Measurements from ENCODE around the gene LDLRAD3. TPM values are rescaled to one million over a fixed set of nuclear protein-coding genes. Genes with fewer than 3 reads are reported as not detected.

The LDLRAD3 gene
- total RNA-seq, 3 donors from 2014 or later = 1.0 to 8.1 (median 2.0) TPM

- Histone ChIP-seq H3K36me3 (ENCODE audit: low read depth) (no peaks in the 10 kb centered on the region), H3K4me3 (no peak overlapping the region), H3K9me3 (no peaks in the 10 kb centered on the region), H3K4me1 (ENCODE audit: low read depth) (no peaks in the 10 kb centered on the region)
- ATAC-seq = no peak
- TF ChIP-seq, protein P1, sequence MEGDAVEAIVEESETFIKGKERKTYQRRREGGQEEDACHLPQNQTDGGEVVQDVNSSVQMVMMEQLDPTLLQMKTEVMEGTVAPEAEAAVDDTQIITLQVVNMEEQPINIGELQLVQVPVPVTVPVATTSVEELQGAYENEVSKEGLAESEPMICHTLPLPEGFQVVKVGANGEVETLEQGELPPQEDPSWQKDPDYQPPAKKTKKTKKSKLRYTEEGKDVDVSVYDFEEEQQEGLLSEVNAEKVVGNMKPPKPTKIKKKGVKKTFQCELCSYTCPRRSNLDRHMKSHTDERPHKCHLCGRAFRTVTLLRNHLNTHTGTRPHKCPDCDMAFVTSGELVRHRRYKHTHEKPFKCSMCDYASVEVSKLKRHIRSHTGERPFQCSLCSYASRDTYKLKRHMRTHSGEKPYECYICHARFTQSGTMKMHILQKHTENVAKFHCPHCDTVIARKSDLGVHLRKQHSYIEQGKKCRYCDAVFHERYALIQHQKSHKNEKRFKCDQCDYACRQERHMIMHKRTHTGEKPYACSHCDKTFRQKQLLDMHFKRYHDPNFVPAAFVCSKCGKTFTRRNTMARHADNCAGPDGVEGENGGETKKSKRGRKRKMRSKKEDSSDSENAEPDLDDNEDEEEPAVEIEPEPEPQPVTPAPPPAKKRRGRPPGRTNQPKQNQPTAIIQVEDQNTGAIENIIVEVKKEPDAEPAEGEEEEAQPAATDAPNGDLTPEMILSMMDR (IDR thresholded peaks at IDR 0.05) = no peak
- DNase-seq = no peak
- intact Hi-C loops (cut with DNase I, micrococcal nuclease) = no loop called here
Observed at GRCh38 chr11:35912883-35913624, 30.8 kb upstream of the LDLRAD3 start.

DNA sequence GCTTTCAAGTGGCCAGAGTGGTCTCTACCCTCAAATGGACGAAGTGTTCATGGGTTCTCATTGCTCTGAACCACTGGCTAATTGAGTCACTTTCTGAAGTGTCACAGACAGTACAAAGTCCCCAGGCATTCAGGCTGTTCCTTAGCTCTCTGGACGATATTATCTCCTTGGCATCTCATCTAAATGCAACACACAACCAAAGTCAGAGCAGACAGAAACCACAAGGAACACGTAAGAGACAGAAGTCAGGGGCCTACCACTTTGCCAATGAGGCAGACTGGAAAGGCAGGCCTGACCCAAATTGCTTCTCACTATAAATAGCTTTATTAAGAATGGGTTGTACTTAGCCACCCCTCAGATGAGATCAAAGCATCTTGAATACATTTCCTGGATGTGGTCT, 29.0 kb upstream of the LDLRAD3 start:
- Histone ChIP-seq H3K4me1 (ENCODE audit: low read depth) (no peaks in the 10 kb centered on the region), H3K9me3 (no peaks in the 10 kb centered on the region), H3K4me3 (no peak overlapping the region), H3K36me3 (ENCODE audit: low read depth) (no peaks in the 10 kb centered on the region)
- intact Hi-C loops (cut with DNase I, micrococcal nuclease) = no loop called here
- ATAC-seq = no peak
- TF ChIP-seq, protein P1 (IDR thresholded peaks at IDR 0.05) = no peak
- no peak for DNase-seq

GRCh38 chr11:35916270-35916669, 27.6 kb upstream of the LDLRAD3 start:
- Histone ChIP-seq H3K36me3 (ENCODE audit: low read depth) (no peaks in the 10 kb centered on the region), H3K4me3 (no peak overlapping the region), H3K4me1 (ENCODE audit: low read depth) (no peaks in the 10 kb centered on the region), H3K9me3 (no peaks in the 10 kb centered on the region)
- TF ChIP-seq, protein P1 (IDR thresholded peaks at IDR 0.05) = no peak
- intact Hi-C loops (cut with DNase I, micrococcal nuclease) = no loop called here
- DNase-seq (no peak), ATAC-seq (no peak)

- H3K4me3 ChIP-seq = no peak overlapping the region
- H3K9me3 ChIP-seq = no peaks in the 10 kb centered on the region
- ATAC-seq = no peak
- H3K4me1 ChIP-seq (ENCODE audit: low read depth) = no peaks in the 10 kb centered on the region
- DNase-seq = no peak
- intact Hi-C loops (cut with DNase I, micrococcal nuclease) = no loop called here
- no peaks in the 10 kb centered on the region for H3K36me3 ChIP-seq (ENCODE audit: low read depth)
- TF ChIP-seq, protein P1 (IDR thresholded peaks at IDR 0.05) = no peak
Observed at GRCh38 chr11:35917676-35918075, 26.2 kb upstream of the LDLRAD3 start.

DNA sequence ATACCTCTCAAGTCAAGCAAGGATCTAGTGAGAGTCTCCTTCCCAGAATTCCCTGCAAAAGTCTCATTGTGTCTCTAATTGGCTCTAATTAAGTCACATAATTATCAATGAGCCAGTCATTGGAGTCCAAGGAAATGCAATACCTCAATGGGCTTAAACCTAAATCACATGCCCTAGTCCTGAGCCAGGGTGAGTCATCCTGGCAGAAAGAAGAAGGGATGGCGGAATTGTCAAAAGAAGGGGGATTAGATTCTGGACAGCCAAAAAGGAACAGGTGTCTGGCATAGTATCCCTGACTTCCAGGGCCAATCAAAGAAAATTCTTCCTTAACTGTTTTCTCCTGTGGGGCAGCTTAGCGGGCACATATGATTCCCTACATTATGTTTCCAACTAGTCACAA, 25.1 kb upstream of the LDLRAD3 start:
- DNase-seq = no peak
- Histone ChIP-seq H3K36me3 (ENCODE audit: low read depth) (no peaks in the 10 kb centered on the region), H3K4me1 (ENCODE audit: low read depth) (no peaks in the 10 kb centered on the region), H3K4me3 (no peak overlapping the region), H3K9me3 (no peaks in the 10 kb centered on the region)
- ATAC-seq = no peak
- intact Hi-C loops (cut with DNase I, micrococcal nuclease) = no loop called here
- TF ChIP-seq, protein P1 (IDR thresholded peaks at IDR 0.05) = no peak
